EH (cell line): Measurements from ENCODE around the gene FNIP2.
"Not testable (repeated sequence)": the region's sequence is repeated elsewhere in the genome, so short reads cannot be mapped to it uniquely, and the experiment has no call there.

Source experiments
- DNase-seq: peaks from one replicate; pipeline ENCODE4 v3.0.0-alpha.2; 2015; ENCODE audit warnings: low read depth

FNIP2 gene

GRCh38 chr4:158793021-158793420 is 24.2 kb downstream of the FNIP2 start:
- DNase-seq, result peak; percentile 37

- not testable (repeated sequence) for DNase-seq
These were observed 24.6 kb downstream of the FNIP2 start for GRCh38 chr4:158793430-158793829.

GRCh38 chr4:158796370-158797140 is 27.7 kb downstream of the FNIP2 start:
- peak; percentile 73 for DNase-seq

- DNase-seq, result no peak
These were observed 29.2 kb downstream of the FNIP2 start for GRCh38 chr4:158798062-158798461.

- DNase-seq, result no peak
These were observed 30.4 kb downstream of the FNIP2 start for GRCh38 chr4:158799013-158799770.

- no peak for DNase-seq
These were observed 31.0 kb downstream of the FNIP2 start for GRCh38 chr4:158799856-158800255.

GRCh38 chr4:158801066-158801465 is 32.2 kb downstream of the FNIP2 start:
- no peak for DNase-seq

- DNase-seq, result no peak
These were observed 32.9 kb downstream of the FNIP2 start for GRCh38 chr4:158801677-158802076.

GRCh38 chr4:158802914-158803313 is 34.1 kb downstream of the FNIP2 start:
- no peak for DNase-seq

- DNase-seq, result no peak
These were observed 37.0 kb downstream of the FNIP2 start for GRCh38 chr4:158805635-158806471.

GRCh38 chr4:158807691-158808090 is 38.9 kb downstream of the FNIP2 start:
- no peak for DNase-seq

GRCh38 chr4:158808399-158808798 is 39.6 kb downstream of the FNIP2 start:
- no peak for DNase-seq

- DNase-seq, result not testable (repeated sequence)
These were observed 40.4 kb downstream of the FNIP2 start for GRCh38 chr4:158809208-158809607.

GRCh38 chr4:158809611-158810486 is 41.0 kb downstream of the FNIP2 start:
- peak; percentile 99 for DNase-seq

GRCh38 chr4:158810487-158811215 is 41.8 kb downstream of the FNIP2 start:
- DNase-seq, result peak; percentile 99

- DNase-seq, result no peak
These were observed 42.4 kb downstream of the FNIP2 start for GRCh38 chr4:158811216-158811540.

GRCh38 chr4:158811704-158812103 is 42.9 kb downstream of the FNIP2 start:
- DNase-seq, result peak; percentile 69

- no peak for DNase-seq
These were observed 43.3 kb downstream of the FNIP2 start for GRCh38 chr4:158812133-158812532.

- no peak for DNase-seq
These were observed 43.7 kb downstream of the FNIP2 start for GRCh38 chr4:158812543-158812942.

- DNase-seq, result no peak
These were observed 44.3 kb downstream of the FNIP2 start for GRCh38 chr4:158813113-158813512.

GRCh38 chr4:158814207-158814606 is 45.4 kb downstream of the FNIP2 start:
- DNase-seq, result no peak
